GM10266 (cell line): ENCODE measurements around the gene C6orf163.
"Not testable (repeated sequence)": the region's sequence is repeated elsewhere in the genome, so short reads cannot be mapped to it uniquely, and the experiment has no call there.

Experiments
- DNase-seq: peaks from one replicate; pipeline ENCODE4 v3.0.0; 2012; ENCODE audit errors: extremely low spot score
- TF ChIP-seq, protein P1 (sequence below): IDR thresholded peaks from 2 replicates; pipeline ENCODE4 v1.5.1; 2012; ENCODE audit warnings: mild to moderate bottlenecking, low read depth; ENCODE audit not compliant: control insufficient read depth, insufficient read depth; ENCODE audit errors: missing control alignments

C6orf163 gene

DNA sequence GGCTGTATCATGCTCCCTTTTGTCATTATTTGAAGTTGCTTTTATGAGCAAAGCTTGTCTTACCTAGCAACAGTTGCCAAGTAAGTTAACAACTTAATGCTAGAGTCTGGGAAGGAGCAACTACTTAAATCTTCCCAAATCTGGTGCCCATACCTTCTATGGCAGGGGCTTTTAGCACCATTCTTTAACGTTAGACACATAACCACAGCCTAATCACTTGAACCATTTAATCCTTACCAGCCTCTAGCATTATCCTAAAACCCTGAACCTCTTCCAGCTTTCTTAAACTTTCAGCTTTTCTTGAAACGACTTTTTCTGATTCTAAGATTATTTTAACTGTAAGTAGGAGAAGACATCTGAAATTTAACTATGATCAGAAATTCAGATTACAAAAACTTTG is at the start of gene C6orf163:
C6orf163 (plus strand) TSS at position 83 of the 400 bp plus-strand sequence; CDS start at position 370, 287 bp downstream.
- DNase-seq, result no peak
- TF ChIP-seq, protein P1, sequence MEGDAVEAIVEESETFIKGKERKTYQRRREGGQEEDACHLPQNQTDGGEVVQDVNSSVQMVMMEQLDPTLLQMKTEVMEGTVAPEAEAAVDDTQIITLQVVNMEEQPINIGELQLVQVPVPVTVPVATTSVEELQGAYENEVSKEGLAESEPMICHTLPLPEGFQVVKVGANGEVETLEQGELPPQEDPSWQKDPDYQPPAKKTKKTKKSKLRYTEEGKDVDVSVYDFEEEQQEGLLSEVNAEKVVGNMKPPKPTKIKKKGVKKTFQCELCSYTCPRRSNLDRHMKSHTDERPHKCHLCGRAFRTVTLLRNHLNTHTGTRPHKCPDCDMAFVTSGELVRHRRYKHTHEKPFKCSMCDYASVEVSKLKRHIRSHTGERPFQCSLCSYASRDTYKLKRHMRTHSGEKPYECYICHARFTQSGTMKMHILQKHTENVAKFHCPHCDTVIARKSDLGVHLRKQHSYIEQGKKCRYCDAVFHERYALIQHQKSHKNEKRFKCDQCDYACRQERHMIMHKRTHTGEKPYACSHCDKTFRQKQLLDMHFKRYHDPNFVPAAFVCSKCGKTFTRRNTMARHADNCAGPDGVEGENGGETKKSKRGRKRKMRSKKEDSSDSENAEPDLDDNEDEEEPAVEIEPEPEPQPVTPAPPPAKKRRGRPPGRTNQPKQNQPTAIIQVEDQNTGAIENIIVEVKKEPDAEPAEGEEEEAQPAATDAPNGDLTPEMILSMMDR, result no peak

DNA sequence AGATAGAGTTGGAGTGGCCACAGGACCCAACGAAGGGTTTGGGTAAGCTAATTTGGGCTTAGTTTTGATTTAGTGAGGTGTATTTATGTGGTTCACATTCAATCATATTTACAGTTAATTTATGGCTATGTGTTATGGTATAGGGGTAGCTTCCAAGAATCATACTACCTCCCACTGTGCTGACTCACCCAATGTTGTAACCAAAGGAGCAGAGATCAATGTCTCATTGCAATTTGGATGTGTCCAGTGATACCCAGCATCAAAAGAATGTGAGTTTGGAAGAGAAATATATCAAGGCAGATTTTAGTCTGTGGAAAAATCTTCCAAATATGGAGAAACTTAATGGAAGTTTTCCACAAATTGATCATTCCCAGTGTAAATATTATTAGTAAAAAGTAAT is 47.5 kb upstream of the C6orf163 start:
- TF ChIP-seq, protein P1, result no peak
- DNase-seq, result no peak

DNA sequence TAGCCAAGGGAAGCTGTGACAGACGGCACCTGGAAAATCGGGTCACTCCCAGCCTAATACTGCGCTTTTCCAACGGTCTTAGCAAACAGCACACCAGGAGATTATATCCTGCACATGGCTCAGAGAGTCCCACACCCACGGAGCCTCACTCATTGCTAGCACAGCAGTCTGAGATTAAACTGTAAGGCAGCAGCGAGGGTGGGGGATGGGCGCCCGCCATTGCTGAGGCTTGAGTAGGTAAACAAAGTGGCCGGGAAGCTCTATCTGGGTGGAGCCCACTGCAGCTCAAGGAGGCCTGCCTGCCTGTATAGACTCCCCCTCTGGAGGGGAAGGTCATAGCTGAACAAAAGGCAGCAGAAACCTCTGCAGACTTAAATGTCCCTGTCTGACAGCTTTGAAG is 43.3 kb upstream of the C6orf163 start:
- DNase-seq, result not testable (repeated sequence)

DNA sequence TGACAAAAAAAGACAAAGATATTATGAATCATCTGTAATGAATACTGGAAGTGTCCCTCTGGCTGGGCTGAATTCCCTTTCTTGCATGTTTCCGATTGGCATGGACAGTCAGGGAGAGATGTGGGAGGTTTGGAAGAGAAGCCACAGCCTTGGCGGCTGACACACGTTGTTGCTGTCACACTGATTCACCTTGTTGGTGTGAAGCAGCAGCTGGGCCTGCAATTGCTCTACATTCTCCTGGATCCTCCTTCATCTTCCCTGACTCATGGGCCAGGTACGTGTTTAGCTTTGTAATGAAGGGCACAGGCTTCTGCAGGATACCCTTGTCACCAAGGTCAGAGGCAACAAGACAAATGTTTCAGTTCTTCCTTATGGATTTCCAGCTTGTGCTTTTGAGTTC is 35.6 kb upstream of the C6orf163 start:
- no peak for DNase-seq
- TF ChIP-seq, protein P1, result no peak

DNA sequence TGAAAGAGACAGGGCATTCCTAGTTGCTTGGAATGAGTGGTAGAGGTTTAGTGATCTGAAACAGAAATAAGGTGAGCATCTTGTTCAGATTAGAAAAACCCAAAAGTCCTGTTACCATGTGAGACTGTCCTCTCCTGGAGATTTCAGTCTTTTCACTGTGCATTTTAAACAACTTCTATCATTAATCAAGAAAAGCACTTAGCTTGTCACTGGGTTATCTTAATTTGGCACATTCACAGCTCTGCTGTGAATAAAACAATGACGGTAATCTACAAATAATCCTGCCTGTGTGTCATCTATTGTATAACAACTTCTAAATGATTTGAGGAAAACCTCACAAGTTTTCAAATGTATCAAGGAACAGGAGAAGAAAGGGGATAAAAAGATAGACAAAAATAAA is 31.8 kb upstream of the C6orf163 start:
- no peak for DNase-seq
- TF ChIP-seq, protein P1, result no peak

DNA sequence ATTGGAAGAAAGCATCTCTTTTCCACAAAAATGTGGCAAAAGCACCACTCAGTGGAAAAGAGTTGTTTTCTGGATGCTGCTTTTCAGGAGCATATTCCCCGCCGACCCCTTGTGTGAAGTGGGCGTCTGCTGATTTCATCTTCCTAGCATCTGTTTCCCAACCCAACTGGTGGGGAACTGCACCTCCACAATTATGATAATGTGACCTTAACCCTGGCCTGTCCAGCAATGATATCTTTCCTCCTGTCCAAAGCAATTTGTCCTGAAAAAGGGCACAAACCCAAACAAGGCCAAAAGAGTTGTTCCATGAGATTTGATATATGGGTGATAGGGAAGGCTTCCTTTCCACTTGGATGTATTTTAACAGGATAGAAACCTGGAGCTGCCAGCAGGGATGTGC is 29.5 kb upstream of the C6orf163 start:
- DNase-seq, result no peak
- TF ChIP-seq, protein P1, result no peak

DNA sequence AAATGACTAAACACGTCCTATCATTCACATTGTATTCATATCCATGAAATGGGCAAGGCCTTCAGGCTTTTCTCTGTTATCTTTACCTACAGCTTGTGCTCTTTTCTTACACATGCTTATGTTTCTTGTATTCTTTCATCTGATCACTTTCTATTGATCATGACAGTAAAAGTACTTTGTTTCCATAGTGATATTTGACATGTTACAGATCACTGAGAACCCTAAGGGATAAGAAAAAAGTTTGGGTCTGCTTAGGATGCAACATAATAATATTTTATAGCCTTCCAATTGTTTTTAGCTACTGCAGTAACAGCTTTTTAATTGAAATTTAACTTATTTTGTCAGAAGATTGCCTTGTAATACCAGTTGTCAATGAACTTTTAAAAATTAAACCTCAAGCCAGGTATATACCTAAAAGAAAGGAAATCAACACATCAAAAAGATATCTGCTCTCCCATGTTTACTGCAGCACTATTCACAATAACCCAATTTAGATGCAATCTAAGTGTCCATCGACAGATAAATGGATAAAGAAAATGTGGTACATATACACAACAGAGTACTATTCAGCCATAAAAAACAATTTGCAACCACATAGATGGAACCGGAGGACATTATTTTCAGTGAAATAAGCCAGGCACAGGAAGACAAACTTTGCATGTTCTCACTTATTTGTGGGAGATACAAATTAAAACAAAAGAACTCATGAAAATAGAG is 25.2 kb upstream of the C6orf163 start:
- DNase-seq, result no peak
- TF ChIP-seq, protein P1, result no peak
